H9 (cell line): ENCODE results near the gene CRNKL1. TPM values are rescaled to one million over a fixed set of nuclear protein-coding genes. Genes with fewer than 3 reads are reported as not detected.
A peak's percentile ranks its signal among the peaks of the same experiment; 100 is the strongest.

Experiments used
- DNase-seq: peaks from one replicate; pipeline ENCODE4 v3.0.0-alpha.2; 2017
- H2AFZ ChIP-seq: one replicate; pipeline ENCODE4 v1.6.1; 2013; ENCODE audit warnings: mild to moderate bottlenecking, low read length, control low read depth, moderate library complexity
- H2AK5ac ChIP-seq: 2 replicates; pipeline ENCODE4 v1.6.1; 2013; ENCODE audit warnings: low read length, control low read depth, mixed read lengths; ENCODE audit not compliant: insufficient read length
- H2BK120ac ChIP-seq: one replicate; pipeline ENCODE4 v1.6.1; 2013; ENCODE audit warnings: low read depth, mild to moderate bottlenecking, low read length, control low read depth, inconsistent platforms; ENCODE audit not compliant: poor library complexity, severe bottlenecking
- H2BK12ac ChIP-seq: 2 replicates; pipeline ENCODE4 v1.6.1; 2013; ENCODE audit warnings: low read length, control low read depth, mixed read lengths, low read depth; ENCODE audit not compliant: insufficient read length
- H2BK15ac ChIP-seq: 2 replicates; pipeline ENCODE4 v1.6.1; 2013; ENCODE audit warnings: low read depth, low read length, control low read depth
- H2BK20ac ChIP-seq: one replicate; pipeline ENCODE4 v1.6.1; 2013; ENCODE audit warnings: low read depth, mild to moderate bottlenecking, low read length, control low read depth, inconsistent platforms; ENCODE audit not compliant: poor library complexity, severe bottlenecking
- H2BK5ac ChIP-seq: 2 replicates; pipeline ENCODE4 v1.6.1; 2013; ENCODE audit warnings: low read length, control low read depth, mixed read lengths; ENCODE audit not compliant: insufficient read length
- H3K14ac ChIP-seq: 2 replicates; pipeline ENCODE4 v1.6.1; 2013; ENCODE audit warnings: low read length, control low read depth; ENCODE audit not compliant: insufficient read depth
- H3K18ac ChIP-seq: 2 replicates; pipeline ENCODE4 v1.6.1; 2013; ENCODE audit warnings: low read depth, mild to moderate bottlenecking, mixed read lengths, low read length, control low read depth; ENCODE audit not compliant: insufficient read length
- H3K23ac ChIP-seq: 2 replicates; pipeline ENCODE4 v1.6.1; 2013; ENCODE audit warnings: low read length, control low read depth, mixed read lengths, low read depth; ENCODE audit not compliant: insufficient read length
- H3K23me2 ChIP-seq: 2 replicates; pipeline ENCODE4 v1.6.1; 2013; ENCODE audit warnings: low read depth, mild to moderate bottlenecking, mixed read lengths, low read length, control low read depth; ENCODE audit not compliant: insufficient read length, poor library complexity, severe bottlenecking
- H3K27ac ChIP-seq: 2 replicates; pipeline ENCODE4 v1.5.1; 2013; ENCODE audit warnings: low read length, control low read depth, mixed read lengths, low read depth; ENCODE audit not compliant: insufficient read length
- H3K27me3 ChIP-seq: 2 replicates; pipeline ENCODE4 v1.6.1; 2013; ENCODE audit warnings: low read length, control low read depth, inconsistent platforms; ENCODE audit not compliant: insufficient read depth
- H3K4ac ChIP-seq: 2 replicates; pipeline ENCODE4 v1.6.1; 2013; ENCODE audit warnings: low read depth, mild to moderate bottlenecking, control low read depth, inconsistent platforms, low read length, moderate library complexity
- H3K4me1 ChIP-seq: 2 replicates; pipeline ENCODE4 v1.6.1; 2013; ENCODE audit warnings: low read length, control low read depth, inconsistent platforms; ENCODE audit not compliant: insufficient read depth
- H3K4me2 ChIP-seq: 2 replicates; pipeline ENCODE4 v1.6.1; 2013; ENCODE audit warnings: low read length, control low read depth, mixed read lengths; ENCODE audit not compliant: insufficient read length, insufficient read depth
- H3K56ac ChIP-seq: 2 replicates; pipeline ENCODE4 v1.6.1; 2013; ENCODE audit warnings: low read depth, mild to moderate bottlenecking, mixed read lengths, low read length, control low read depth; ENCODE audit not compliant: insufficient read length
- H3K79me1 ChIP-seq: 2 replicates; pipeline ENCODE4 v1.6.1; 2013; ENCODE audit warnings: low read depth, mild to moderate bottlenecking, moderate library complexity, low read length, control low read depth, inconsistent platforms; ENCODE audit not compliant: insufficient read depth, poor library complexity, severe bottlenecking
- H3K79me2 ChIP-seq: 2 replicates; pipeline ENCODE4 v1.6.1; 2013; ENCODE audit warnings: low read length, control low read depth, inconsistent platforms; ENCODE audit not compliant: insufficient read depth
- H3K9ac ChIP-seq: 2 replicates; pipeline ENCODE4 v1.6.1; 2013; ENCODE audit warnings: low read length, control low read depth, mixed read lengths; ENCODE audit not compliant: insufficient read length; ENCODE audit errors: extremely low read depth
- H3K9me3 ChIP-seq: one replicate; pipeline ENCODE4 v1.6.1; 2013; ENCODE audit warnings: low read depth, low read length, inconsistent platforms; ENCODE audit not compliant: control insufficient read depth
- H3T11ph ChIP-seq: one replicate; pipeline ENCODE4 v1.6.1; 2013; ENCODE audit warnings: mild to moderate bottlenecking, low read length, control low read depth, inconsistent platforms
- H4K20me1 ChIP-seq: one replicate; pipeline ENCODE4 v1.6.1; 2013; ENCODE audit not compliant: control insufficient read depth, insufficient read length, insufficient read depth
- H4K5ac ChIP-seq: 2 replicates; pipeline ENCODE4 v1.6.1; 2013; ENCODE audit warnings: low read depth, mild to moderate bottlenecking, mixed read lengths, low read length, control low read depth; ENCODE audit not compliant: insufficient read length
- H4K8ac ChIP-seq: replicated peaks from 2 replicates; pipeline ENCODE4 v1.6.1; 2013; ENCODE audit warnings: low read length, control low read depth, mixed read lengths, low read depth; ENCODE audit not compliant: insufficient read length
- H4K91ac ChIP-seq: 2 replicates; pipeline ENCODE4 v1.6.1; 2013; ENCODE audit warnings: low read depth, mild to moderate bottlenecking, moderate library complexity, mixed read lengths, low read length, control low read depth; ENCODE audit not compliant: insufficient read length
- H3K27ac Mint-ChIP-seq, 3 experiments: 2 replicates in 2 of 3; 3 replicates in 1 of 3; pipeline ENCODE4 v1.8.0; 2020 to 2021; ENCODE audit warnings: mixed read lengths in 3 of 3, mild to moderate bottlenecking in 1 of 3, moderate library complexity in 1 of 3
- H3K27me3 Mint-ChIP-seq: 2 replicates; pipeline ENCODE4 v1.8.0; 2021; ENCODE audit warnings: low read depth, mild to moderate bottlenecking, moderate library complexity, mixed read lengths
- H3K36me3 Mint-ChIP-seq, 3 experiments: 2 replicates in 2 of 3; 3 replicates in 1 of 3; pipeline ENCODE4 v1.8.0; 2020 to 2021; ENCODE audit warnings: low read depth in 3 of 3, mixed read lengths in 3 of 3; ENCODE audit not compliant: insufficient read depth in 1 of 3
- H3K4me1 Mint-ChIP-seq, 2 experiments: 2 replicates each; pipeline ENCODE4 v1.8.0; 2020; ENCODE audit warnings: mixed read lengths in 2 of 2
- H3K4me3 Mint-ChIP-seq, 2 experiments: 2 replicates in 1 of 2; 3 replicates in 1 of 2; pipeline ENCODE4 v1.8.0; 2020 to 2021; ENCODE audit warnings: mild to moderate bottlenecking in 2 of 2, mixed read lengths in 2 of 2, moderate library complexity in 1 of 2
- H3K9me3 Mint-ChIP-seq, 2 experiments: 2 replicates in 1 of 2; 3 replicates in 1 of 2; pipeline ENCODE4 v1.8.0; 2020; ENCODE audit warnings: mild to moderate bottlenecking in 2 of 2, mixed read lengths in 2 of 2, moderate library complexity in 1 of 2
- WGBS: extraction: QIAGEN DNeasy Blood & Tissue Kit; methylation state at CpG from one replicate; pipeline ENCODE4 v1.1.7; 2013; ENCODE audit warnings: missing lambda C conversion rate, low lambda C conversion rate, mixed read lengths; ENCODE audit not compliant: insufficient read length; ENCODE audit errors: extremely low coverage; 5-methylcytosine and 5-hydroxymethylcytosine counted together
- total RNA-seq: library from RNA; stranded (reverse); gene quantifications from 2 replicates; pipeline ENCODE4 v1.2.1, GENCODE V29; 2021
- TF ChIP-seq, protein P1 (sequence below): fragments of 200-600 bp; sonication (generic); conservative IDR thresholded peaks from 3 replicates; pipeline ENCODE4 v1.8.0; 2021; ENCODE audit warnings: antibody characterized with exemption, mild to moderate bottlenecking

The CRNKL1 gene
- total RNA-seq, 1 experiment from 2014 or later = 30.2 TPM

DNA sequence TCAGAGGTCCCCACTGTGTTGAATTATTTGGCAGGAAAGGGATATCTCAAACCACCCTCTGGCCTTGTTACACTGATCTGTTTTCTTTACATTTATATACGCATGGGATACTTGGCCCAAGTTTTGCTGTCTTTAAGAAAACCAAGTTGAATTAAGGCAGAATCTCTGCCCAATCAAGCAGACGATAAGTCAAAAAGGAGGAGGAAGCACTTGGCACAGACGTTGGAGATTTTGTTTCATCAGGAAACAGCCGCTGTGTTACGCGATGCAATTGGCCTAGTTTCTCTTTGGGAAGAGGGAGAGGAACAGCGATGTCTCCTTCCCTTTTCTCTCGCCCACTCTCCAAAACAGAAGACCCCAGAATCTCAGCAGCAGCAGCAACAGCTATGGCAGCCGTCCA, 55.3 kb downstream of the CRNKL1 start:
- H3K27me3 ChIP-seq = no peaks in the 10 kb centered on the region
- H3T11ph ChIP-seq = no peak overlapping the region
- no peak overlapping the region for H4K91ac ChIP-seq
- no peaks in the 10 kb centered on the region for H3K79me2 ChIP-seq
- H3K9me3 ChIP-seq = no peaks in the 10 kb centered on the region
- no peak overlapping the region for H3K4me2 ChIP-seq
- no CpG with 5 or more reads among the region's 9 CpGs for WGBS
- no peak overlapping the region for H3K14ac ChIP-seq
- H4K20me1 ChIP-seq = no peaks in the 10 kb centered on the region
- no peak overlapping the region for H3K9ac ChIP-seq
- Mint-ChIP-seq H3K36me3 (no peaks in the 10 kb centered on the region), H3K4me1 (peaks cover 12 to 18% of the 10 kb centered on the region in 2 experiments), H3K27ac (peak overlapping the region in 1 of 3 experiments; percentile 44; a peak in 1 of 7 replicates), H3K4me3 (no peak overlapping the region), H3K27me3 (peaks cover 2% of the 10 kb centered on the region; the same call in 1 of the 2 replicates), H3K9me3 (no peaks in the 10 kb centered on the region)
- TF ChIP-seq, protein P1, sequence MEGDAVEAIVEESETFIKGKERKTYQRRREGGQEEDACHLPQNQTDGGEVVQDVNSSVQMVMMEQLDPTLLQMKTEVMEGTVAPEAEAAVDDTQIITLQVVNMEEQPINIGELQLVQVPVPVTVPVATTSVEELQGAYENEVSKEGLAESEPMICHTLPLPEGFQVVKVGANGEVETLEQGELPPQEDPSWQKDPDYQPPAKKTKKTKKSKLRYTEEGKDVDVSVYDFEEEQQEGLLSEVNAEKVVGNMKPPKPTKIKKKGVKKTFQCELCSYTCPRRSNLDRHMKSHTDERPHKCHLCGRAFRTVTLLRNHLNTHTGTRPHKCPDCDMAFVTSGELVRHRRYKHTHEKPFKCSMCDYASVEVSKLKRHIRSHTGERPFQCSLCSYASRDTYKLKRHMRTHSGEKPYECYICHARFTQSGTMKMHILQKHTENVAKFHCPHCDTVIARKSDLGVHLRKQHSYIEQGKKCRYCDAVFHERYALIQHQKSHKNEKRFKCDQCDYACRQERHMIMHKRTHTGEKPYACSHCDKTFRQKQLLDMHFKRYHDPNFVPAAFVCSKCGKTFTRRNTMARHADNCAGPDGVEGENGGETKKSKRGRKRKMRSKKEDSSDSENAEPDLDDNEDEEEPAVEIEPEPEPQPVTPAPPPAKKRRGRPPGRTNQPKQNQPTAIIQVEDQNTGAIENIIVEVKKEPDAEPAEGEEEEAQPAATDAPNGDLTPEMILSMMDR = no peak
- H4K8ac ChIP-seq = no peak overlapping the region
- no peak overlapping the region for H2BK120ac ChIP-seq
- no peak overlapping the region for H2BK12ac ChIP-seq
- no peak overlapping the region for H2BK5ac ChIP-seq
- H3K18ac ChIP-seq = no peak overlapping the region
- H3K23ac ChIP-seq = no peak overlapping the region
- H3K4ac ChIP-seq = no peak overlapping the region
- H3K4me1 ChIP-seq = peaks cover 2% of the 10 kb centered on the region; the same call in 1 of the 2 replicates
- no peak for DNase-seq
- H3K27ac ChIP-seq = no peak overlapping the region
- H2AK5ac ChIP-seq = no peak overlapping the region
- H3K79me1 ChIP-seq = no peaks in the 10 kb centered on the region
- H4K5ac ChIP-seq = no peak overlapping the region
- H2BK15ac ChIP-seq = no peak overlapping the region
- H3K23me2 ChIP-seq = no peaks in the 10 kb centered on the region
- H3K56ac ChIP-seq = no peak overlapping the region
- H2BK20ac ChIP-seq = no peak overlapping the region
- H2AFZ ChIP-seq = no peak overlapping the region
